BLaER1 (cell line): ENCODE results near the gene SOCS3.

Experiments
- H3K27ac ChIP-seq: shearing (Covaris generic); formaldehyde crosslinking; 2 replicates; pipeline ENCODE4 v1.8.1; 2022
- H3K27me3 ChIP-seq: shearing (Covaris generic); formaldehyde crosslinking; 2 replicates; pipeline ENCODE4 v1.8.1; 2022
- H3K36me3 ChIP-seq: shearing (Covaris generic); formaldehyde crosslinking; 2 replicates; pipeline ENCODE4 v1.8.1; 2022
- H3K4me1 ChIP-seq: shearing (Covaris generic); formaldehyde crosslinking; 2 replicates; pipeline ENCODE4 v1.8.1; 2022
- H3K4me2 ChIP-seq: shearing (Covaris generic); formaldehyde crosslinking; 2 replicates; pipeline ENCODE4 v1.8.1; 2022
- H3K4me3 ChIP-seq: shearing (Covaris generic); formaldehyde crosslinking; 2 replicates; pipeline ENCODE4 v1.8.1; 2022
- H3K9ac ChIP-seq: shearing (Covaris generic); formaldehyde crosslinking; 2 replicates; pipeline ENCODE4 v1.8.1; 2022
- H3K9me3 ChIP-seq: shearing (Covaris generic); formaldehyde crosslinking; 2 replicates; pipeline ENCODE4 v1.8.1; 2022
- H4K20me1 ChIP-seq: shearing (Covaris generic); formaldehyde crosslinking; 2 replicates; pipeline ENCODE4 v1.8.1; 2022
- Cebpa-rat ChIP-seq: shearing (Covaris generic); IDR thresholded peaks from 2 replicates; pipeline ENCODE4 v1.8.1; 2022

The SOCS3 gene, protein sequence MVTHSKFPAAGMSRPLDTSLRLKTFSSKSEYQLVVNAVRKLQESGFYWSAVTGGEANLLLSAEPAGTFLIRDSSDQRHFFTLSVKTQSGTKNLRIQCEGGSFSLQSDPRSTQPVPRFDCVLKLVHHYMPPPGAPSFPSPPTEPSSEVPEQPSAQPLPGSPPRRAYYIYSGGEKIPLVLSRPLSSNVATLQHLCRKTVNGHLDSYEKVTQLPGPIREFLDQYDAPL

GRCh38 chr17:78359997-78360370 is at the start of gene SOCS3:
SOCS3 (minus strand) TSS chr17:78360077; CDS start chr17:78359095, 982 bp downstream.
- H3K9ac ChIP-seq: peak within 1 kb of the TSS; percentile 63; the same call in 1 of the 2 replicates
- H3K4me1 ChIP-seq: peaks cover 36% of the 10 kb centered on the region
- no peak for TF ChIP-seq Cebpa-rat
- no peak within 1 kb of the TSS for H3K27ac ChIP-seq
- H4K20me1 ChIP-seq: peaks cover 28% of the 10 kb centered on the region
- no peaks in the 10 kb centered on the region for H3K9me3 ChIP-seq
- peaks cover 62% of the 10 kb centered on the region for H3K27me3 ChIP-seq
- H3K4me3 ChIP-seq: peak within 1 kb of the TSS; percentile 69
- H3K4me2 ChIP-seq: peak within 1 kb of the TSS; percentile 100
- no peaks in the 10 kb centered on the region for H3K36me3 ChIP-seq

DNA sequence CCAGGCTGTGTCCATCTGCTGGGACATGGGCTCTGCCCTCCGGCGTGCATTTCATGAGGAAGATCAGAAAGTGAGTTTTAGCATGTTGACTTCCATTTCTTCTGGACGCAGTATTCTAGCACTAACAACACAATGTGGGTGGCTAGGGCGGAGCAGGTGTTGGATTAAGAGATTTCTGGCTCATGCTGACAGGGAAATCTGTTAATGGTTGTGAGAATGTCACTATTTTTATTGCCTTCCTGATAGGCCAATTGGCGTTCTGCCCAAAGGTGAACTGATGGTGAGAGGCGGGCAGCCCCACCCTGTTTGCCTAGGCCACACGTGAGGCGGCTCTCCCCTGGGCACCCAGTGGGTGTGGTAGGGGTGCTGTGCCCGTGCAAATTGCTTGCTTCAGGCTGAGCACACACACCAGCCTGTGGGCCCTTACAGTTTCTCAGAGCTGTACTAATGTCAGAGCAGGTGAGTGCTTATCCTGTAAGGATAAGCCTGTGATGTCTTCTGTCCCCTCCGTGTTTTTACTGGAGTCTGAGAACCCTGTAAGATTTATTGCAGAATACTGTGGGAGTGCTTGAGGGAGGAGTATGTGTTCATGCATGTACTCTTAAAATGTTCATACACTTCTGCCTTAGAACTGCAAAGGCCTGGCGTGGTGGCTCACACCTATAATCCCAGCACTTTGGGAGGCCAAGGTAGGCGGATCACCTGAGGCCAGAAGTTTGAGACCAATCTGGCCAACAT is 49.5 kb upstream of the SOCS3 start:
- H4K20me1 ChIP-seq: peaks cover 91% of the 10 kb centered on the region
- peaks cover 75% of the 10 kb centered on the region for H3K36me3 ChIP-seq
- H3K27ac ChIP-seq: no peak overlapping the region
- H3K27me3 ChIP-seq: no peaks in the 10 kb centered on the region
- TF ChIP-seq Cebpa-rat: no peak
- H3K4me3 ChIP-seq: no peak overlapping the region
- no peaks in the 10 kb centered on the region for H3K9me3 ChIP-seq
- H3K4me1 ChIP-seq: peaks cover 52% of the 10 kb centered on the region
- no peak overlapping the region for H3K9ac ChIP-seq
- no peak overlapping the region for H3K4me2 ChIP-seq

DNA sequence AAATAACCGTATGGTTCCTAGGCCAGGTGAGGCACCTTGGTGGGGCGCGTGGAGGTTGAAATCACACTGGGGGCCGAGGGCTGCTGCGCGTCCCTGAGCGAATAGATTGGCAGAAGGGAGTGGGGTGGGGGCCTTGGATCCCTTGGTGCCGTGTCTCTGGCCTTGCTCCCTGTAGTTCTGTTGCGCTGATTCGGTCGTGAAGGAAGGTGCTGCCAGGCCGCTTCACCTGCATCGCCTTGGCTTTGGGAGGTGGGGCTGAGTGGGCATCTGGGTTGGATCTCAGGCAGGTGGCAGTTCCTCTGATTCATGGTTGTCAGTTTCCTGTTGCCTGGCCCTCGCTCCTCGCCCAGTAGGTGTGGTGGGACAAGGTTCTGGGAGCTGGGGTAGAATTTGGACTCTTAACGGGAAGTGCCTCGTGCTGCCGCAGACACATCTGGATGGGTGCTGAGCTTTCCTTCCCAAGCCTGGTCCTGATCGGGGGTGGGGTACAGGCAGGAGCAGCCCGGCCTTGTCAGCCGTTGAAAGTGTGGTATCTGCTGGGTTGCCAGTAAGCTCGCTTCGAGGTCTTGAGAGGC is 48.7 kb upstream of the SOCS3 start:
- no peak for TF ChIP-seq Cebpa-rat
- Histone ChIP-seq H3K9me3 (no peaks in the 10 kb centered on the region), H3K4me1 (peaks cover 44% of the 10 kb centered on the region), H4K20me1 (peaks cover 83% of the 10 kb centered on the region), H3K4me2 (no peak overlapping the region), H3K27me3 (no peaks in the 10 kb centered on the region), H3K9ac (no peak overlapping the region), H3K36me3 (peaks cover 75% of the 10 kb centered on the region), H3K27ac (no peak overlapping the region), H3K4me3 (no peak overlapping the region)

DNA sequence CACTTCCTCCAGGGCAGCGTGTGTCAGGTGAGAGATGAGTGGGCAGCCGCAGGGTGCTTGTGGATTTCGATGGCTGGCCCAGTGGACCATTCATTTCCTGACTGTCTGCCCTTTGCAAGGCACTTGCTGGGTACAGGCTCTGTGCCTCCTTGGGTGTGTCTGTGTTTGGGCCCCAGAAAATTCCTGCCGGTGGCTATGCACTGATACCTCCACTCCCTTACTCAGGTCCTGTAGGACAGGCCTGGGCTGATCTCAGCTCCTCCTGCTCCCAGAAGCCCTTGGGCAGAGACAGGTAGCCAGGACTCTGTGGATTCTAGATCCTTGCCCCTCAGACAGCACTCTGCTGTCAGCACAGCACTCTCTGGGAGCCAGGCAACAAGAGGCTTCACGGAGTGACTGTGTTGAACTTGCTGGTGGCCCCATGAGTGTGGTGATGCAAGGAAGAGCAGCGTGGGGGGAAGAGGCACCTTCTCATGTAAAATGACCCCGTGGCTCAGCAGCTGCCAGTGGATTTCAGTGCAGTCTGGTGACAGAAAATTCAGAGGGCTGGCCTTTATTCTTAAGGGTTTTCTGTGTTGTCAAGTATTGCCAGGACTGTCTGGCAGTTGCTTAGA is 47.6 kb upstream of the SOCS3 start:
- peaks cover 33% of the 10 kb centered on the region for H3K4me1 ChIP-seq
- peaks cover 73% of the 10 kb centered on the region for H4K20me1 ChIP-seq
- no peak overlapping the region for H3K4me2 ChIP-seq
- TF ChIP-seq Cebpa-rat: no peak
- no peak overlapping the region for H3K9ac ChIP-seq
- no peaks in the 10 kb centered on the region for H3K27me3 ChIP-seq
- peaks cover 86% of the 10 kb centered on the region for H3K36me3 ChIP-seq
- H3K4me3 ChIP-seq: no peak overlapping the region
- no peak overlapping the region for H3K27ac ChIP-seq
- no peaks in the 10 kb centered on the region for H3K9me3 ChIP-seq

DNA sequence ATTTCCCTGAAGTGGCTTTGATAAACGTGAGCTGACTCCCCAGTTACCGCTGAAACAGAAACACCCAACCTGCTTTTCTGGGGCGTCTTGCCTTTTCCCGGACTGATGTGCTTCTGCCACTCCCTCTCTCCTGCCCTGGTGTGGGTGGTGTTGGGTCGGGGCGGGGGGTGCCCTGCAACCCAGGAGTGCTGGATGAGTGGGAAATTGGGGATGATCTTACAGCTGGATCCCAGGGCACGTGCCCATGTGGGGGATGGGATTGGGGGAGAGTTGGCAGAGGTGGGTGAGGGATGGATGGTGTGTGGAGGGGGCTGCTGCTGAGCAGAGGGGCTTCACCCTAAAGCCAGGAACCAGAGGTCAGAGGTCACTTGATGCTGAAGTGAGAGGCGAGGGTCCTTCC is 47.0 kb upstream of the SOCS3 start:
- Histone ChIP-seq H3K36me3 (peaks cover 91% of the 10 kb centered on the region), H3K4me3 (no peak overlapping the region), H3K27me3 (no peaks in the 10 kb centered on the region), H3K4me2 (no peak overlapping the region), H3K9me3 (no peaks in the 10 kb centered on the region), H4K20me1 (peaks cover 68% of the 10 kb centered on the region), H3K4me1 (peaks cover 28% of the 10 kb centered on the region), H3K9ac (no peak overlapping the region), H3K27ac (peak overlapping the region; percentile 14; the same call in 1 of the 2 replicates)
- TF ChIP-seq Cebpa-rat: no peak

DNA sequence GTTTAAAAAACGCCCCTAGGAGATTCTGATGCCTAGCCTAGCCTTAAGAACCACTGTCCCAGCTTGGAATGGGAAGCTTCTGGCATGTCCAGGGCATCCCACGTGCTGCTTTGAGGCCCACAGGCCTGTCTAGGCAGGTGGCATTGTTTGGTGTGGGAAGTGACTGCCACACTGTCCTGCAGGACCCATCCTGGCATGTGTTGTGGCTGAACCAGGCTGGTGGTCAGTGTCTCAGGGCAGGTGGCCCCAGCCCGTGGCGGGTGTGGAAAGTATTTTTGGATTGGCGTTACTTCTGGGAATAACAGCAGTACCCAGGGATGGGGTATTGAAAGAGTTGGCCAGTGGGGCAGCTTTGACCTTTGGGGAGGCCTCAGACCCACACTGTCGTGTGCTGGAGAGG is 46.5 kb upstream of the SOCS3 start:
- peaks cover 95% of the 10 kb centered on the region for H3K36me3 ChIP-seq
- H3K27ac ChIP-seq: peak overlapping the region; percentile 14; the same call in 1 of the 2 replicates
- no peaks in the 10 kb centered on the region for H3K27me3 ChIP-seq
- peaks cover 22% of the 10 kb centered on the region for H3K4me1 ChIP-seq
- H4K20me1 ChIP-seq: peaks cover 68% of the 10 kb centered on the region
- TF ChIP-seq Cebpa-rat: no peak
- no peak overlapping the region for H3K4me2 ChIP-seq
- H3K9me3 ChIP-seq: no peaks in the 10 kb centered on the region
- no peak overlapping the region for H3K4me3 ChIP-seq
- no peak overlapping the region for H3K9ac ChIP-seq

DNA sequence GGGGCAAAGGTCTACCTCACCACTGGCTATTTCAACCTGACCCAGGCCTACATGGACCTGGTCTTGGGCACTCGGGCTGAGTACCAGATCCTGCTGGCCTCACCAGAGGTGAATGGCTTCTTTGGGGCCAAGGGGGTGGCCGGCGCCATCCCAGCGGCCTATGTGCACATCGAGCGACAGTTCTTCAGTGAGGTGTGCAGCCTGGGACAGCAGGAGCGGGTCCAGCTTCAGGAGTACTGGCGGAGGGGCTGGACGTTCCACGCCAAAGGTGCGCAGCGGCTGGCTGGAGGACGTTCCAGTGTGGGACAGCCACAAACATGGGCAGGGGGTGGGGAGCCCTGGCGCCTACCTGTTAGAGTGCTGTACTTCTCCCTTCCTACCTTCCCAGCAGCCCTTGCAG is 43.9 kb upstream of the SOCS3 start:
- Histone ChIP-seq H3K36me3 (peaks cover 100% of the 10 kb centered on the region), H3K27me3 (no peaks in the 10 kb centered on the region), H3K9me3 (no peaks in the 10 kb centered on the region), H3K4me1 (peaks cover 13% of the 10 kb centered on the region; the same call in 1 of the 2 replicates), H4K20me1 (peaks cover 66% of the 10 kb centered on the region), H3K27ac (no peak overlapping the region), H3K4me3 (no peak overlapping the region), H3K9ac (no peak overlapping the region), H3K4me2 (no peak overlapping the region)
- no peak for TF ChIP-seq Cebpa-rat

- Histone ChIP-seq H3K36me3 (peaks cover 100% of the 10 kb centered on the region), H4K20me1 (peaks cover 66% of the 10 kb centered on the region), H3K4me3 (no peak overlapping the region), H3K27ac (no peak overlapping the region), H3K9me3 (no peaks in the 10 kb centered on the region), H3K9ac (no peak overlapping the region), H3K27me3 (no peaks in the 10 kb centered on the region), H3K4me1 (peaks cover 10% of the 10 kb centered on the region), H3K4me2 (no peak overlapping the region)
- no peak for TF ChIP-seq Cebpa-rat
These were observed 42.0 kb upstream of the SOCS3 start for GRCh38 chr17:78401891-78402290.

DNA sequence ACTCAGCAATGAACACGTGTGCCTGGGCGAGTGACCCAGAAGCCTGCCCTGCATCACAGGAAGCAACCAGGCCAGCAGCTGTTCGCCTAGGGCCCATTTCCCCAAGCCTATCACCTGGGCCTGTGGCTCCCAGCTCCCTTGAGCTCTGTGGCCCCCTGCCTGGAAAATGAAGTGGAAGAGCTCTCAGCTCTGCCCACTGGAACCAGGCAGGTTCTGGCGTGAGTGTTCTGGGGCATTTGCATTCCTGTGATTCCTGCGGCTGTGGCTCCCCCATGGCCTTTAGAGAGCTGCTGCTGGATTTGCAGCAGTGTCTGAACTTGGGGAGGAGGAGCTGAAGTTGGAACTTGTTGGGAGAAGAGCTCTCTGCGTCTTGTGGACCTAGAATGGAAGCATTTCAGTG is 41.4 kb upstream of the SOCS3 start:
- Histone ChIP-seq H3K9ac (no peak overlapping the region), H3K4me1 (peaks cover 17% of the 10 kb centered on the region), H3K4me3 (no peak overlapping the region), H3K9me3 (no peaks in the 10 kb centered on the region), H3K27me3 (no peaks in the 10 kb centered on the region), H3K4me2 (no peak overlapping the region), H3K36me3 (peaks cover 100% of the 10 kb centered on the region), H4K20me1 (peaks cover 66% of the 10 kb centered on the region), H3K27ac (no peak overlapping the region)
- TF ChIP-seq Cebpa-rat: no peak
